Measurements from ENCODE around the gene PRSS2. TPM values are rescaled to one million over a fixed set of nuclear protein-coding genes. Genes with fewer than 3 reads are reported as not detected.

The PRSS2 gene
- total and polyA plus RNA-seq, 4 donors, result 9.3 to 24.4 (median 15.5) TPM

- no peak for ATAC-seq (ENCODE audit: low FRiP score)
- H3K27me3 ChIP-seq (ENCODE audit: control insufficient read depth in 1 of 2, insufficient read depth in 2 of 2, low read length in 1 of 2), result no peaks in the 10 kb centered on the region
- H3K9me3 ChIP-seq (ENCODE audit: control insufficient read depth, low read length), result no peaks in the 10 kb centered on the region
- 93 to 95% methylated on average over 6 of the region's 6 CpGs for WGBS, 2 donors
- DNase-seq, result no peak
- no peak overlapping the region for H3K4me3 ChIP-seq (ENCODE audit: low read length in 2 of 2)
- H3K36me3 ChIP-seq (ENCODE audit: control insufficient read depth in 1 of 2, insufficient read depth in 2 of 2, low read length in 1 of 2), result no peaks in the 10 kb centered on the region
- no peak overlapping the region for H3K27ac ChIP-seq (ENCODE audit: low read depth in 1 of 2, low read length in 2 of 2)
- intact Hi-C loops (cut with DNase I), result loop anchor here in 1 of 2 donors (10.0 kb wide), 1 partner anchor 153 kb away; no protein-coding TSS in a partner anchor
- H3K4me1 ChIP-seq (ENCODE audit: control insufficient read depth in 1 of 2, insufficient read depth in 2 of 2, low read length in 2 of 2), result no peaks in the 10 kb centered on the region
Measured at GRCh38 chr7:142787783-142788182, 17.0 kb downstream of the PRSS2 start.

GRCh38 chr7:142788303-142789289, 17.8 kb downstream of the PRSS2 start:
- H3K4me3 ChIP-seq (ENCODE audit: low read length in 2 of 2), result no peak overlapping the region
- no peak for DNase-seq

GRCh38 chr7:142789441-142789840, 18.7 kb downstream of the PRSS2 start:
- Histone ChIP-seq H3K9me3 (ENCODE audit: control insufficient read depth, low read length) (no peaks in the 10 kb centered on the region), H3K27me3 (ENCODE audit: control insufficient read depth in 1 of 2, insufficient read depth in 2 of 2, low read length in 1 of 2) (no peaks in the 10 kb centered on the region), H3K27ac (ENCODE audit: low read depth in 1 of 2, low read length in 2 of 2) (no peak overlapping the region), H3K4me3 (ENCODE audit: low read length in 2 of 2) (no peak overlapping the region), H3K4me1 (ENCODE audit: control insufficient read depth in 1 of 2, insufficient read depth in 2 of 2, low read length in 2 of 2) (no peaks in the 10 kb centered on the region), H3K36me3 (ENCODE audit: control insufficient read depth in 1 of 2, insufficient read depth in 2 of 2, low read length in 1 of 2) (no peaks in the 10 kb centered on the region)
- DNase-seq (no peak), ATAC-seq (ENCODE audit: low FRiP score) (no peak)
- 92 to 95% methylated on average over 2 of the region's 2 CpGs for WGBS, 2 donors
- intact Hi-C loops (cut with DNase I), result loop anchor here in 1 of 2 donors (10.0 kb wide), 1 partner anchor 155 kb away; no protein-coding TSS in a partner anchor

More at GRCh38 chr7:142788303-142789289, 17.8 kb downstream of the PRSS2 start:
- no peaks in the 10 kb centered on the region for H3K4me1 ChIP-seq (ENCODE audit: control insufficient read depth in 1 of 2, insufficient read depth in 2 of 2, low read length in 2 of 2)
- intact Hi-C loops (cut with DNase I), result loop anchor here in 1 of 2 donors (10.0 kb wide), 1 partner anchor 154 kb away; no protein-coding TSS in a partner anchor
- no peaks in the 10 kb centered on the region for H3K9me3 ChIP-seq (ENCODE audit: control insufficient read depth, low read length)
- H3K36me3 ChIP-seq (ENCODE audit: control insufficient read depth in 1 of 2, insufficient read depth in 2 of 2, low read length in 1 of 2), result no peaks in the 10 kb centered on the region
- ATAC-seq (ENCODE audit: low FRiP score), result no peak
- H3K27me3 ChIP-seq (ENCODE audit: control insufficient read depth in 1 of 2, insufficient read depth in 2 of 2, low read length in 1 of 2), result no peaks in the 10 kb centered on the region
- no peak overlapping the region for H3K27ac ChIP-seq (ENCODE audit: low read depth in 1 of 2, low read length in 2 of 2)
- WGBS, 2 donors, result 89 to 91% methylated on average over 10 of the region's 10 CpGs

GRCh38 chr7:142790056-142790455, 19.3 kb downstream of the PRSS2 start:
- no peak overlapping the region for H3K4me3 ChIP-seq (ENCODE audit: low read length in 2 of 2)
- no peaks in the 10 kb centered on the region for H3K36me3 ChIP-seq (ENCODE audit: control insufficient read depth in 1 of 2, insufficient read depth in 2 of 2, low read length in 1 of 2)
- DNase-seq (no peak), ATAC-seq (ENCODE audit: low FRiP score) (no peak)
- WGBS, 2 donors, result 75 to 93% methylated on average over 3 of the region's 3 CpGs
- no peak overlapping the region for H3K27ac ChIP-seq (ENCODE audit: low read depth in 1 of 2, low read length in 2 of 2)
- H3K4me1 ChIP-seq (ENCODE audit: control insufficient read depth in 1 of 2, insufficient read depth in 2 of 2, low read length in 2 of 2), result no peaks in the 10 kb centered on the region
- no peaks in the 10 kb centered on the region for H3K9me3 ChIP-seq (ENCODE audit: control insufficient read depth, low read length)
- peaks cover 0 to 1% of the 10 kb centered on the region in 2 donors for H3K27me3 ChIP-seq (ENCODE audit: control insufficient read depth in 1 of 2, insufficient read depth in 2 of 2, low read length in 1 of 2)
- intact Hi-C loops (cut with DNase I), result no loop called here

GRCh38 chr7:142790555-142790954, 19.8 kb downstream of the PRSS2 start:
- intact Hi-C loops (cut with DNase I), result no loop called here
- Histone ChIP-seq H3K9me3 (ENCODE audit: control insufficient read depth, low read length) (no peaks in the 10 kb centered on the region), H3K4me3 (ENCODE audit: low read length in 2 of 2) (no peak overlapping the region), H3K27me3 (ENCODE audit: control insufficient read depth in 1 of 2, insufficient read depth in 2 of 2, low read length in 1 of 2) (peaks cover 0 to 1% of the 10 kb centered on the region in 2 donors), H3K4me1 (ENCODE audit: control insufficient read depth in 1 of 2, insufficient read depth in 2 of 2, low read length in 2 of 2) (no peaks in the 10 kb centered on the region), H3K27ac (ENCODE audit: low read depth in 1 of 2, low read length in 2 of 2) (no peak overlapping the region), H3K36me3 (ENCODE audit: control insufficient read depth in 1 of 2, insufficient read depth in 2 of 2, low read length in 1 of 2) (no peaks in the 10 kb centered on the region)
- ATAC-seq (ENCODE audit: low FRiP score) (no peak), DNase-seq (no peak)
- WGBS, 2 donors, result 92 to 93% methylated on average over 1 of the region's 1 CpG

GRCh38 chr7:142791502-142791901, 20.7 kb downstream of the PRSS2 start:
- WGBS, 2 donors, result 91 to 93% methylated on average over 6 to 7 of the region's 7 CpGs
- intact Hi-C loops (cut with DNase I), result no loop called here
- Histone ChIP-seq H3K4me3 (ENCODE audit: low read length in 2 of 2) (no peak overlapping the region), H3K36me3 (ENCODE audit: control insufficient read depth in 1 of 2, insufficient read depth in 2 of 2, low read length in 1 of 2) (no peaks in the 10 kb centered on the region), H3K27me3 (ENCODE audit: control insufficient read depth in 1 of 2, insufficient read depth in 2 of 2, low read length in 1 of 2) (peaks cover 0 to 1% of the 10 kb centered on the region in 2 donors), H3K27ac (ENCODE audit: low read depth in 1 of 2, low read length in 2 of 2) (no peak overlapping the region), H3K4me1 (ENCODE audit: control insufficient read depth in 1 of 2, insufficient read depth in 2 of 2, low read length in 2 of 2) (no peaks in the 10 kb centered on the region), H3K9me3 (ENCODE audit: control insufficient read depth, low read length) (no peaks in the 10 kb centered on the region)
- DNase-seq (no peak), ATAC-seq (ENCODE audit: low FRiP score) (no peak)

- no peaks in the 10 kb centered on the region for H3K4me1 ChIP-seq (ENCODE audit: control insufficient read depth in 1 of 2, insufficient read depth in 2 of 2, low read length in 2 of 2)
- H3K9me3 ChIP-seq (ENCODE audit: control insufficient read depth, low read length), result no peaks in the 10 kb centered on the region
- ATAC-seq (ENCODE audit: low FRiP score), result no peak
- intact Hi-C loops (cut with DNase I), result no loop called here
- 98 to 100% methylated on average over 1 of the region's 1 CpG for WGBS, 2 donors
- H3K4me3 ChIP-seq (ENCODE audit: low read length in 2 of 2), result no peak overlapping the region
- H3K36me3 ChIP-seq (ENCODE audit: control insufficient read depth in 1 of 2, insufficient read depth in 2 of 2, low read length in 1 of 2), result no peaks in the 10 kb centered on the region
- no peak for DNase-seq
- H3K27ac ChIP-seq (ENCODE audit: low read depth in 1 of 2, low read length in 2 of 2), result no peak overlapping the region
- peaks cover 0 to 1% of the 10 kb centered on the region in 2 donors for H3K27me3 ChIP-seq (ENCODE audit: control insufficient read depth in 1 of 2, insufficient read depth in 2 of 2, low read length in 1 of 2)
Measured at GRCh38 chr7:142792129-142792528, 21.4 kb downstream of the PRSS2 start.

- WGBS, 2 donors, result 85 to 95% methylated on average over 2 of the region's 2 CpGs
Measured at GRCh38 chr7:142792593-142792992, 21.8 kb downstream of the PRSS2 start.

GRCh38 chr7:142793156-142793555, 22.4 kb downstream of the PRSS2 start:
- WGBS, 2 donors, result 78 to 80% methylated on average over 5 of the region's 5 CpGs
- H3K4me1 ChIP-seq (ENCODE audit: control insufficient read depth in 1 of 2, insufficient read depth in 2 of 2, low read length in 2 of 2), result no peaks in the 10 kb centered on the region
- no peak for ATAC-seq (ENCODE audit: low FRiP score)
- H3K27ac ChIP-seq (ENCODE audit: low read depth in 1 of 2, low read length in 2 of 2), result no peak overlapping the region
- peaks cover 0 to 1% of the 10 kb centered on the region in 2 donors for H3K27me3 ChIP-seq (ENCODE audit: control insufficient read depth in 1 of 2, insufficient read depth in 2 of 2, low read length in 1 of 2)
- H3K36me3 ChIP-seq (ENCODE audit: control insufficient read depth in 1 of 2, insufficient read depth in 2 of 2, low read length in 1 of 2), result no peaks in the 10 kb centered on the region
- H3K9me3 ChIP-seq (ENCODE audit: control insufficient read depth, low read length), result no peaks in the 10 kb centered on the region
- H3K4me3 ChIP-seq (ENCODE audit: low read length in 2 of 2), result no peak overlapping the region
- no peak for DNase-seq
- intact Hi-C loops (cut with DNase I), result no loop called here

More at GRCh38 chr7:142792593-142792992, 21.8 kb downstream of the PRSS2 start:
- Histone ChIP-seq H3K9me3 (ENCODE audit: control insufficient read depth, low read length) (no peaks in the 10 kb centered on the region), H3K4me1 (ENCODE audit: control insufficient read depth in 1 of 2, insufficient read depth in 2 of 2, low read length in 2 of 2) (no peaks in the 10 kb centered on the region), H3K27ac (ENCODE audit: low read depth in 1 of 2, low read length in 2 of 2) (no peak overlapping the region), H3K27me3 (ENCODE audit: control insufficient read depth in 1 of 2, insufficient read depth in 2 of 2, low read length in 1 of 2) (peaks cover 0 to 1% of the 10 kb centered on the region in 2 donors), H3K4me3 (ENCODE audit: low read length in 2 of 2) (no peak overlapping the region), H3K36me3 (ENCODE audit: control insufficient read depth in 1 of 2, insufficient read depth in 2 of 2, low read length in 1 of 2) (no peaks in the 10 kb centered on the region)
- intact Hi-C loops (cut with DNase I), result no loop called here
- no peak for ATAC-seq (ENCODE audit: low FRiP score)
- DNase-seq, result no peak
